Stimulated activated CD4-positive, alpha-beta T cell treated with anti-CD3 and anti-CD28 coated beads, Interleukin-15, amount 100 ng/mL, for 48 hours (primary cell): ENCODE measurements around the gene KIF12.
"Not testable (repeated sequence)": the region's sequence is repeated elsewhere in the genome, so short reads cannot be mapped to it uniquely, and the experiment has no call there.

Experiments used
- DNase-seq, 2 donors: peaks; one replicate each; pipeline ENCODE4 v3.0.0-alpha.2; 2020; ENCODE audit warnings: low read depth in 2 of 2

The KIF12 gene

GRCh38 chr9:114084282-114085073 lies 14.6 kb downstream of the KIF12 start:
- no peak for DNase-seq

DNA sequence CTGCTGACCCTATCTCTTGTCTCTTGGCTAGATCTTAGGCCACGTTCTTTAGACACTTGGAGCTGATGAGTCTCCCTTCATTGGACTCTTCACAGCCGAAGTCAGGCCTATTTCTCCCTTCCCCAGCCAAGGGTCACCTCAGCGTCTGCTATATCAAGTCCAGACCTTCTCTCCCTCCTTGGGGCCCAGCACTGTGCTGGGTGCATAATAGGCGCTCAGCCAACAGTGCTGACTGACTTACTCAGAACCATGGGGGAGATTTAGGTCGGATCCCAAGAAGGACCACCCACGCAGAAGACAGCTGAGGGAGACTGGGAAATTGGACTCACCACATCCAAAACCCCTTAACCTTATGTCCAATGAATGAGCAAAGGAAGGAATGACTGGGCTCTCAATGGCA lies 15.4 kb downstream of the KIF12 start:
- DNase-seq: no peak

GRCh38 chr9:114082763-114083412 lies 16.2 kb downstream of the KIF12 start:
- DNase-seq: not testable (repeated sequence)

DNA sequence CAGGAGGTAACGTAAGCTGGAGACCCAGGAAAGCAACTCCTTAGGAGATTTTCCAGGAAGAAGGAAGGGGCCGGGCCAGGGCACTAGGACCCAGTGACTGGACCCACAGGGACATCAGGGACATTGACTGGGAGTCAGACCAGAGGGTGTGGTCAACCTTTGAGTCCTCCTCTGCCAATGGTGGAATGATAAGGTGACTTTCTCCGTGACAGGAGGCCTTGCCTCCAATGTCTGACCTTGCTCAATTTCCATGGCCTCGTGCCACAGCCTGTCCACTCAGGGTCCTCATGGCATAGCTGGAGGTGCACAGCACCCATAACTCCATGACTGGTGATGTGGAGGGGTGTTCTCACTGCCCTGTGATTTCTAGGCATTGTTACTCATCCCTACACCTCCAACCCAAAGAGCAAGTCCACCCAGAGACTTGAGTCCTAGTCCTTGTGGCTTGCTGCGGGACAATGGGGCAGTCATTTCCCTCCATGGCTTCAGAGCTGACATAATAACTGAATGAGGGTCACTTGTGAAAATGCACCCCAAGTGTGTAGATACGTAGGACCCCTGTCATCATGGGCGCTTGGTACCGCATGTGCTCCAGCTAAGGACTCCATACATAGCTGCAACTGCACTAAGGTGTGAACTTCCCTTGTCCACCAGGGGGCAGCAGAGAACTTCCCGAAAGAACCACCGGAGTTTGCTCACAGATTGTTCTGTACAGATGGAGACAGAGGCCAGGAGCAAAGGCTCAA lies 16.9 kb downstream of the KIF12 start:
- peak; percentile 66 to 76 for DNase-seq

DNA sequence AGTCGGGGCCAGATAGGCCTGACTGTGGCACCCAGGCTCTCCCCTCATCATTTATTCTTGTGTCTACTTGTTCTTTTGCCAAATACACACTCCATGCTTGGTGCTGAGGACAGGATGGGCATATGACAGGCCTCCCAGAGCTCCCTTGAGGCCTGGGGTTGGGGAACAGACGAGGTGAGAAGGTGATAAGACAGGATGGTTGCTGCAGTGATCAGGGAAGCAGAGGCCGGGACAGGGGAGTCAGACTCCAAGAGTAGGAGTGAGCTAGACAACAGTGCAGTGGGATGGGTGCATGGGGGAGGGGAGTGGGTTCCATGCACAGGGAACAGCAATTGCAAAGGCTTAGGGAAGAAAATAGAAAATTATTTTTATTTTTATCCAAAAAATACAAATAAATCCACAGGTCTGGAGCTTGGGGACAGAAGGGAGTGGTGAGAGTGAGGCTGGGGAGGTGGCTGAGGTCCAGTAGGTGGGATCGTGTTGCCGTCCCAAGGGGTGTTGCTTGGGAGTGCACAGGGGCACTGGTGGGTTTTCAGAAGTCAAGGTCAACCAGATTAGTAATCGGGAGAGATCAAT lies 17.6 kb downstream of the KIF12 start:
- no peak for DNase-seq

DNA sequence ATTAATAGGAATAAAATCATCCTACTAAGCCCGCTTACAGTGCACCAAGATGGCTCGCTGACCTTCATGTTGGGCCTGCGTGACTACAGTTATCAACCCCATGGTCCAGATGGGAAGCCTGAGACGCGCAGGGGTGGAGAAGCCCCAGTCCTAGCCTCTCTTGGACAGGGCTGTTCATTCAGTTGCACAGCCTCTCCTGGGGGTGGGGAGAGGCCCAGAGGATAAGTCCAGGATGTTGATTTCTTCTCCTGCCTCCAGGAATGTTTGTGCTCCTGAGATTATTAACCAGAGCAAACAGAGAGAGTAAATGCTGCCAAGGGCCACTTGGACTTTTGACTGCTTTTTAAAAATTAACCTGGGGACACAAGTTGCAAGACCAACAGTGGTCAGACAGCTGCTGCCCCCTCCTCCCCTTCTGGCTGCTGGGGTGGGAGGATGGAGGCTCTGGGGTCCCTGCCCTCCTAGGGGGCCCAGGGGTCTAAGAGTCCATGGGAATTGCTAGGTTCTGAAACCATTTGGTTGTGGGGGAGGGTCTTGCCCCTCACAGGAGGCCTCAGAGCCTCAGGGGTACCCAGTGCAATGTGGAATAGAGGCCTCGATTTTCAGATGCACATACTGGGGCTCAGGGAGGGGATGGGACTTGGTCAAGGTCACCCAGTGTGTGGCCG lies 18.2 kb downstream of the KIF12 start:
- DNase-seq: no peak

DNA sequence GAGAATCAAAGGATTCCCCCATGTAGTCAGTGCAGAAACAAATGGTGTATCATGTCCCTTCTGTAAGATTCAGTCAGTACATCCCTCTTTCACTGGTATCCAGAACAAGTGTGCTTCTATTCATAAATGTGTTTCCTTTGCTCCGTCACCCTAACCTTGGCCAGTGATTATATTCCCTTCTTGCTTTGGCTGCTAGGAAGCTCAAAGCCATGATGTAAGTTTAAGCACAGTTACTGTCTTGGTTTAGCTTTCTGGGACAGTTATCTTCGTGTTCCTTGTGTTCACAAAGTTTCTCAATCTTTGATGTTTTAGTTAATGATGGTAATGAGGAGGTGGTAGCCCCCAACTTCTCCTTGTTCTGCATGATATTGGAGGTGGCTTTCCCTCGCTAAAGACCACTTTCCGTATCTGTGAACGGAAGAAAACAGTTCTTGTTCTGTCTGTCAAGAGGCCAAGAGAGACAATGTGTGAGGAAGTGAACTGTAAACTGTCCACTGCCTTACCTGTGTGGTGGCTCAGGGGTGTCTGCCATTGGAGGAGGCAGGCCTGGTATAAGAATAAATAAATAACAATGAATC lies 18.8 kb downstream of the KIF12 start:
- DNase-seq: no peak

- DNase-seq: no peak
Observed at GRCh38 chr9:114078781-114079156, 20.3 kb downstream of the KIF12 start.

GRCh38 chr9:114078021-114078780 lies 20.9 kb downstream of the KIF12 start, which contains the start of gene AMBP:
AMBP (minus strand) TSS chr9:114078300; CDS start chr9:114078209, 91 bp downstream.
- no peak for DNase-seq

DNA sequence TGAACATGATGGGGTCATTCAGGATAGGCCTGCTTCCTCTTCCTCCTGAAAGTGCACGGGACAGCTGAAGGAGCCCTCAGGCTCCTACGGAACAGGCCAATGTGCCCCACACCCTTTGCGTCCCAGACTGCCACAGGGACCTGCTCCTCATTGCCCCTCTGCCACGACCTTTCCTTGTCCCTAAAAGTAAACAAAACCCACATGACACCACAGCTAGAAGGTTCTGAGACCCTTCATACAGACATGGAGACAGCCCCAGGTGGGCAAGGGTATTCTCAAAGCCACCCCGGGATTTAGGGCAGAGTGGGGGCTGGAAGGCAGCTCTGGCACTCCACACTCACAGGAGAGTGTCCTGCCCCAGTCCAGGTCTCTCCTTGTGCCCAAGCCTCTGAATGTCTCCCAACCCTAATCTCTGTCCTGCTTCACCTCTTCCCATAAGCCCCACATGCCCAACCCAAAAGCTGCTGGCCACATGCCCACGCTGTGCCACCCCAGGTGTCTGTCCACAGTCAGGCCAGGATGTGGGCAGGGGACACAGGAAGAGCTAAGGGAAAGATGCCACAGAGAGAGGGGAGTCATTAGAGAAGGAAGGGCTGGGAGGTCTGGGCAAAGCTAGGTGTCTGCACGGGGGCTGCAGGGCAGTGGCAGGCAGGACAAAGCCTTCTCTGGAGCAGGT lies 21.8 kb downstream of the KIF12 start:
- no peak for DNase-seq

DNA sequence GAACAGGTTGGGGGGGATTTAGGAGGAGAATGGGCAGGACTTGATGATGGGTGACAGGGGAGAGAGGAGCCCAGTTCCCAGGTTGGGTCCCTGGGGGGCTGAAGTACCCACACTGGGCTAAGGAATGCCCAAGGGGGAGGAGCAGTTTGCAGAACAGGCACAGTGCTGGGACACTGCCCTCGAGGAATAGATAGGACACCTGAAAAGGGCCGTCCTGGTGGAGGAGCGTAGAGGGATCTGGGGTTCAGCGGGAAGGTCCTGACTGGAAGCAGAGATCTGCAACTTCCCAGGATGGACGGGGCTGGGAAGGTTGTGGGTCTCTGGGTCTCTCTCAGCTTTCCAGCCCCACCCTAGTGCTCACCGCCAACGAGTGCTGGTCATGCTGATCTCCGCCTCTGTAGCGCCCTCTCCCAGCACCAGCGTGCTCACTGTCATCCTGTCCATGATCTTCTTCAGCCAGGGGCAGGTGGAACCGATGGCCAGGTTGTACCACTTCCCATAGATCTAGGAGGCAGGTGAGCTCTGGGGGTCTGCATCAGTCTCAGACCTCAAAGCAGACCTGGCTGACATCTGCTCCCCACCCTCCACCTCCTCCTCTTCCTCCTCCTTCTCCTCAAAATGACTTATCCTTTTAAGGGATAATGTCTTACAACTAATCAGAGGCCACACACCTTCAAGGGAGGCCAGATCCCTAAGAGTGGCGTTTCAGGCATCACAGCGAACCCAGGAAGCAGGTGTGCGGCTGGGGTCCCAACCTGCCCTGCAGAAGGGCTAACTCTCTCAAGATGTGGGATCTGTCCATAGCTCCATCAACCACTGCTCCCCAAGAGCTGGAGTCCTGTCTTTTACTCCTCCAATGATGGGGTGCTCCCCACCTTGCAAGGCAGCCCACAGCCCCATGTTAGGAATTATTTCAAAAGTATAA lies 22.6 kb downstream of the KIF12 start:
- DNase-seq: no peak

DNA sequence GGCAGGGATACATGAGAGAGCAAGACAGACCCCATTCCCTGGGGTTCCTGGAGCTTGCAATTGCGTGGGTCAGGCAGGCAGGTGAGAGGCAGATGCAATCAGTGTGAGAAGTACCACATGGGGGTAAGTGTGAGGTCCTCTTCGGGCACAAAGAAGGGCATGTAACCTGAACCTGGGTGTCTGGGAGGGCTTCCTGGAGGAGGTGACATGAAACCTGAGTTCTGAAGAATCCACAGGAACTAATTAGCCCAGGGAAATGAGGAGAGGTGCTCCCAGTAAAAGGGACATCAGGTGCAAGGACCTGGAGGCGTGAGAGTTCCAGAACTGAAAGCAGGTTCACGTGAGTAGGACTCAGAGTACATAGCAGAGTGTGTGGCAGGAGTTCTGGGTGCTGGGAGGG lies 23.5 kb downstream of the KIF12 start:
- no peak for DNase-seq

- DNase-seq: no peak
Observed at GRCh38 chr9:114072184-114073140, 26.6 kb downstream of the KIF12 start.

DNA sequence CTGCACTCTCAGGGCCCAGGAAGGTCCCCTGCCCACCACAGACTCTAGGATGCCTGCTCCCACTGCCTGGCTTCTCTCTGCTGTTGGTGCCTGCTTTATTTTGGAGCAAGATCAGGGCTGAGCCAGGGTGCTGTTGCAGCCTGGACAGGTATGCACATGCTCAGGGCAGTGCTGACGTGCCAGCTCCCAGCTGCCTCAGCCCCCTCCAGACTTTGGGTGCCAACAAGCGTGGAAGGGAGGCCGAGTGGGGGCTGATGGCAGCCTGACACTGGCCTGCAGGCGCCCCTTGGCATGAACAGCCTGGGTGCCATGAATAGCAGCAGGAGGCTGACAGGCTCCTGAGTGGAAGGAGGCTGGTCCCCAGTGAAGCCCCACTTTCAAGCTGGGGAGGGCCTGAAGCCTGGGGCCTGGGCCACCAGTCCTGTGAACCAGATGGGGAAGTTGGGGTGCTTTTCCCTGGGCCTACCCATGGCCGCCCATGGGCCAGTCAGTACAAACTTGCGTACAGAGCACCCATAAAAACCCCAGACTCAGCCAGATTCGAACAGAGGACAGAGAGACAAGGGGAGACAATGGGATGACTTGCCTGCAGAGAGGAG lies 27.8 kb downstream of the KIF12 start:
- DNase-seq: no peak

DNA sequence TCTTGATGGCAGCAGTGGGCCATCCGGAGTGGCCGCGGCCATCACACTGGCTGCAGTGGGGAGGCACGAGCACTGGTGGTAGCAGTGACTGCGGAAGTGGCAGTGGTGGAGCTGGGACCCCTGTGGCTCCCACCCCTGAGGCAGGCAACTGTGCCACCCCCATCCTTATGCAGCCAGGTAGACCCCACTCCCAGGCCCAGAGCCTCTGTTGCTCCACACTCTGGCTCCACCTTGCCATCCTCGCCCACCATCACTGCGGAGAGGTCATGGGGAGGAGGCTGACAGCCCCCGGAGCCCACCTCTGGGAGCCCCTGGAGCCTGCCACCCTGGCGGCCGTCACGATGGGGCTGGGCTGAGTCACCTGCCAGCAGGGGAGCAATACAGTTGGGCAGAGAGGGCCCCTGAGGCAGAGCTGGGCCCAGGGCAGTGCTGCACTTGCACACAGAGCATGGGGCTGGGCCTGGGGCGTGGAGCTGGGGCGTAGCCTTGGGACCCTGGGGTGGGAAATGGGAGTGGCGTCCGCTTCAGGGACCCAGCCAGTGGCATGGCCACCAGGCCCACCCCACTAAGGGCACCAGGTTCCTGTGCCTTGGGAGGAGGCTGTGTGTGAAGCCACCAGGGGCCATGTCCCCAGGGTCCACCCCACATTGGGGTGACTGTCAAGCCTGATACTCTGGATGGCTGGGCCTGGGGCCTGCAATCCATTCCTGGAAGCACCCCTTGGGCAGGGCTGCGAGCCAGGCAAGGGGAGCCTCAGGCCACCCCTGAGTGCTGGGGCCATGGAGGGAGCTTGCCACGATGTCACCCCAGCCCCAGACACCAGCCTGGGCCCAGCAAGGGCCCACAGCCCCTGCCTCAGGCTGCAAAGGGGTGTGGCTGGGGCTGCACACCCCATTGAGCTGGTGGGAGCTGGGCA lies 28.6 kb downstream of the KIF12 start:
- no peak for DNase-seq

DNA sequence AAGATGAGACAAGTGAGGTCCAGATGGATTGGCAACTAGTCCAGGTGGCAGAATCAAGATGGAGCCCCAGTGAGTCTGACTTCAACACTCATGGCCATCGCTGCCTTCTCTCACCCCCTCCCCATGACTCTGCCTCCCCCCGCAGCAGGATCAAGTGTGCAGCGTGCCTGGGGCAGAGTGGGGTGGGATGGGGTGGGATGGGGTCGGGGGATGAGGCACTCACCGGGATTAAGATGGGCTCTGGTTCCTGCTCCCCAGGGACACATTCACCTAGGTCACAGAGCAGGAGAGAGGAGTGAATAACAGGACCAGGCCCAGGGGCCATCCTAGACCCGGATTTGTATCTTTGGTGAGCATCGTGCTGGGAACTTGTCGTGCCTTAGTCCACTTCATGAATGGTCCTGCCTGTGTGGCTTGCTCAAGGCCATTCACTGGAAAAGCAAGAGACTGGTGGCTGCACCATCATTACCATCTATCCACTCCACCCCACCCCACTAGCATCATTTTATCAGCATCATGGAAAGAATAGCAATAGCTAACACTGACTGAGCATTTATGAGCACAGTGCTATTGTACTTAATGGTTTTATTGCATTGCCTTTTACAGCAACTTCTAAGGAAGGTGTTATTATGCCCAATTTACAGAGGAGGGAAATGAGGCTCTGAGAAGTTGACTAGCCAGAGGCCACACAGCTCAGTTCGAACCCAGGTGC lies 29.5 kb downstream of the KIF12 start:
- no peak for DNase-seq
